ENCODE results near the gene RGS7. TPM values are rescaled to one million over a fixed set of nuclear protein-coding genes. Genes with fewer than 3 reads are reported as not detected.

RGS7 gene
- polyA plus RNA-seq, 1 donor (not counting 4 experiments of a cell fraction or from before 2014, with no cell fraction given), result not detected

DNA sequence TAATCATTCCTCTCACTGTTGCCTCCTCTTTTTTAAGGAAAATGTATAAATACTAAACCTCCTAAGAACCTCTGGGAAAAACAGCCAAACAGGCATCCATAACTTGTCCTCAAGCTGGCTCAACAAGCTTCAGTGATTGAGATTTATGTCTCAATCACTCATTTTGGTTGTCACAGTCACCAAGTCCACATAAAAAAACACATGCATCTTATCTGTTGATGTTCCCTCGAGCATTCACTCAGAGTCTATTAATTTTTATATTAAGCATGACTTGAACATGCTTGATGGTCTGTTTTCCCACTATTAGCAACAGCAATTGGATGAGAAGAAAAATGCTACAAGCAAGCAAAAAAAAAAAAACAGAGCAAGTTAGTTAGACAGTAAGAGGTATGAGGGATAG, 254.3 kb downstream of the RGS7 start:
- no peaks in the 10 kb centered on the region for H3K27me3 ChIP-seq (ENCODE audit: control insufficient read depth, extremely low read depth, insufficient read depth, low read length)
- no peaks in the 10 kb centered on the region for H3K79me2 ChIP-seq (ENCODE audit: control insufficient read depth, insufficient read depth, low read length)
- DNase-seq (ENCODE audit: low read depth, low spot score), result no peak
- TF ChIP-seq EZH2 (IDR thresholded peaks at IDR 0.05; ENCODE audit: low read length), result no peak
- TF ChIP-seq, protein P1, sequence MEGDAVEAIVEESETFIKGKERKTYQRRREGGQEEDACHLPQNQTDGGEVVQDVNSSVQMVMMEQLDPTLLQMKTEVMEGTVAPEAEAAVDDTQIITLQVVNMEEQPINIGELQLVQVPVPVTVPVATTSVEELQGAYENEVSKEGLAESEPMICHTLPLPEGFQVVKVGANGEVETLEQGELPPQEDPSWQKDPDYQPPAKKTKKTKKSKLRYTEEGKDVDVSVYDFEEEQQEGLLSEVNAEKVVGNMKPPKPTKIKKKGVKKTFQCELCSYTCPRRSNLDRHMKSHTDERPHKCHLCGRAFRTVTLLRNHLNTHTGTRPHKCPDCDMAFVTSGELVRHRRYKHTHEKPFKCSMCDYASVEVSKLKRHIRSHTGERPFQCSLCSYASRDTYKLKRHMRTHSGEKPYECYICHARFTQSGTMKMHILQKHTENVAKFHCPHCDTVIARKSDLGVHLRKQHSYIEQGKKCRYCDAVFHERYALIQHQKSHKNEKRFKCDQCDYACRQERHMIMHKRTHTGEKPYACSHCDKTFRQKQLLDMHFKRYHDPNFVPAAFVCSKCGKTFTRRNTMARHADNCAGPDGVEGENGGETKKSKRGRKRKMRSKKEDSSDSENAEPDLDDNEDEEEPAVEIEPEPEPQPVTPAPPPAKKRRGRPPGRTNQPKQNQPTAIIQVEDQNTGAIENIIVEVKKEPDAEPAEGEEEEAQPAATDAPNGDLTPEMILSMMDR (optimal IDR thresholded peaks at IDR 0.05 in 1 of 3, IDR thresholded peaks at IDR 0.05 in 1 of 3, conservative IDR thresholded peaks at IDR 0.05 in 1 of 3; ENCODE audit: extremely low read depth in 1 of 3, insufficient read depth in 2 of 3, low read length in 3 of 3), result no peak
- no peak for FAIRE-seq
- no peaks in the 10 kb centered on the region for H3K36me3 ChIP-seq (ENCODE audit: control insufficient read depth in 2 of 2, extremely low read depth in 1 of 2, insufficient read depth in 2 of 2, low read length in 2 of 2)
- no peak overlapping the region for H3K27ac ChIP-seq (ENCODE audit: control insufficient read depth, insufficient read depth, low read length)
- no peaks in the 10 kb centered on the region for H3K9me3 ChIP-seq (ENCODE audit: control insufficient read depth, low read depth, low read length)
- H4K20me1 ChIP-seq (ENCODE audit: control insufficient read depth, extremely low read depth, insufficient read depth, low read length), result no peaks in the 10 kb centered on the region
- dilution Hi-C loops (cut with MboI; ENCODE audit: extremely low pct_ligation_motif_present, low sequenced_read_pairs), result no loop called here
- no peak overlapping the region for H3K4me3 ChIP-seq (ENCODE audit: control insufficient read depth in 2 of 3, extremely low read depth in 1 of 3, insufficient read depth in 2 of 3, low read depth in 1 of 3, low read length in 3 of 3)
- H3K4me1 ChIP-seq (ENCODE audit: control insufficient read depth, extremely low read depth, insufficient read depth, low read length), result no peaks in the 10 kb centered on the region
- no peak overlapping the region for H2AFZ ChIP-seq (ENCODE audit: control insufficient read depth, low read length)
- no peak overlapping the region for H3K9ac ChIP-seq (ENCODE audit: control insufficient read depth, extremely low read depth, insufficient read depth, low read length)
- no peaks in the 10 kb centered on the region for H3K9me1 ChIP-seq (ENCODE audit: control insufficient read depth, extremely low read depth, insufficient read depth, low read length)
- H3K4me2 ChIP-seq (ENCODE audit: control insufficient read depth, extremely low read depth, insufficient read depth, low read depth, low read length), result no peak overlapping the region

DNA sequence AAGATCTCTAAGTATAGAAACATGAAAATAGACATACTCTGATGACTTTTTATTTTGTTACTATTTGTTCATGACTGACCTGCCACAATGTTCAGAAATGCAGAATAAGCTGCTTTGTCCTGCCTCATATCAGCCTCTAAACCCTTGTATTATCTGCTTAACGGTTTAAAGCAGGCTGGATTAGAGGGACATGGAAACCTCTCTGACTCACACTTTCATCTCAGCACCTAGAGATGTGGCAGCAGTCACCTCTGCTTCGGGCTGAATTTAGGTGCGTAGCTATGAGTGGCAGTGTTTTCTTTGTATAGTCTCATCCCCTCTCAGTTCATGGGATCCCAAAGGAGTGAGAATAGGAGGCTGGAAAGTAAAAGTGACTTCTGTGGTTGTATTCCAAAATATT, 255.4 kb downstream of the RGS7 start:
- TF ChIP-seq, protein P1 (optimal IDR thresholded peaks at IDR 0.05 in 1 of 3, IDR thresholded peaks at IDR 0.05 in 1 of 3, conservative IDR thresholded peaks at IDR 0.05 in 1 of 3; ENCODE audit: extremely low read depth in 1 of 3, insufficient read depth in 2 of 3, low read length in 3 of 3), result no peak
- no peak for TF ChIP-seq EZH2 (IDR thresholded peaks at IDR 0.05; ENCODE audit: low read length)

More for the DNA sequence above, 255.4 kb downstream of the RGS7 start:
- no peak overlapping the region for H3K27ac ChIP-seq (ENCODE audit: control insufficient read depth, insufficient read depth, low read length)
- dilution Hi-C loops (cut with MboI; ENCODE audit: extremely low pct_ligation_motif_present, low sequenced_read_pairs), result no loop called here
- no peaks in the 10 kb centered on the region for H3K79me2 ChIP-seq (ENCODE audit: control insufficient read depth, insufficient read depth, low read length)
- H2AFZ ChIP-seq (ENCODE audit: control insufficient read depth, low read length), result no peak overlapping the region
- no peaks in the 10 kb centered on the region for H3K9me1 ChIP-seq (ENCODE audit: control insufficient read depth, extremely low read depth, insufficient read depth, low read length)
- H3K4me1 ChIP-seq (ENCODE audit: control insufficient read depth, extremely low read depth, insufficient read depth, low read length), result no peaks in the 10 kb centered on the region
- H3K4me3 ChIP-seq (ENCODE audit: control insufficient read depth in 2 of 3, extremely low read depth in 1 of 3, insufficient read depth in 2 of 3, low read depth in 1 of 3, low read length in 3 of 3), result no peak overlapping the region
- no peak overlapping the region for H3K9ac ChIP-seq (ENCODE audit: control insufficient read depth, extremely low read depth, insufficient read depth, low read length)
- no peaks in the 10 kb centered on the region for H4K20me1 ChIP-seq (ENCODE audit: control insufficient read depth, extremely low read depth, insufficient read depth, low read length)
- no peaks in the 10 kb centered on the region for H3K9me3 ChIP-seq (ENCODE audit: control insufficient read depth, low read depth, low read length)
- no peak for FAIRE-seq
- H3K4me2 ChIP-seq (ENCODE audit: control insufficient read depth, extremely low read depth, insufficient read depth, low read depth, low read length), result no peak overlapping the region
- H3K36me3 ChIP-seq (ENCODE audit: control insufficient read depth in 2 of 2, extremely low read depth in 1 of 2, insufficient read depth in 2 of 2, low read length in 2 of 2), result no peaks in the 10 kb centered on the region
- H3K27me3 ChIP-seq (ENCODE audit: control insufficient read depth, extremely low read depth, insufficient read depth, low read length), result no peaks in the 10 kb centered on the region
- no peak for DNase-seq (ENCODE audit: low read depth, low spot score)

Data from keratinocyte (primary cell).